Measurements from ENCODE around the gene RSPO1. TPM values are rescaled to one million over a fixed set of nuclear protein-coding genes. Genes with fewer than 3 reads are reported as not detected.
"Not testable (repeated sequence)": the region's sequence is repeated elsewhere in the genome, so short reads cannot be mapped to it uniquely, and the experiment has no call there.

RSPO1 gene
- total RNA-seq, 1 donor from 2014 or later: 4.3 TPM

DNA sequence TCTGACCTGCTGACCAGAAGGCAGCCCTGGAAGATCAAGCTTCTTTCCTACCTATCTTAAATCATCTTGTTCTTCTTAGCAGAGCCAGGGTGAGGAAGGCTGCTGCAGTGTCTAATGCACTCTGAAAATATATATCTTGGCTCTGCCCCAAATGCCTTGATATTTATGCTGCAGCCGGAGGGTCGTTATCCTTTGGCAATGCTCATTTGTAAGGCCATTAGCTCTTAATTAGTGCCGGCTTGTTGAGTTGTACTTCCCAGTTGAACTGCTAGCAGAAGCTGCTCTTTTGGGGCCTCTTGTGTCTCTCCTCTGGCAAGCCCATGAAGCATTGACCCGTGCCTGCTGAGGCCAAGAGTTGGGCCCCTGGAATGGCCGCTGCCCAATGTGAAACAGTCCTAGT lies 34.8 kb downstream of the RSPO1 start:
- intact Hi-C loops (cut with DNase I): loop anchor here (5.0 kb wide), 1 partner anchor 82 kb away; no protein-coding TSS in a partner anchor
- H3K4me1 ChIP-seq: peaks cover 10% of the 10 kb centered on the region
- ATAC-seq (no peak), DNase-seq (no peak)
- no peaks in the 10 kb centered on the region for H3K27me3 ChIP-seq (ENCODE audit: low read depth)
- H3K4me3 ChIP-seq: no peak overlapping the region
- H3K36me3 ChIP-seq: no peaks in the 10 kb centered on the region
- TF ChIP-seq, protein P1, sequence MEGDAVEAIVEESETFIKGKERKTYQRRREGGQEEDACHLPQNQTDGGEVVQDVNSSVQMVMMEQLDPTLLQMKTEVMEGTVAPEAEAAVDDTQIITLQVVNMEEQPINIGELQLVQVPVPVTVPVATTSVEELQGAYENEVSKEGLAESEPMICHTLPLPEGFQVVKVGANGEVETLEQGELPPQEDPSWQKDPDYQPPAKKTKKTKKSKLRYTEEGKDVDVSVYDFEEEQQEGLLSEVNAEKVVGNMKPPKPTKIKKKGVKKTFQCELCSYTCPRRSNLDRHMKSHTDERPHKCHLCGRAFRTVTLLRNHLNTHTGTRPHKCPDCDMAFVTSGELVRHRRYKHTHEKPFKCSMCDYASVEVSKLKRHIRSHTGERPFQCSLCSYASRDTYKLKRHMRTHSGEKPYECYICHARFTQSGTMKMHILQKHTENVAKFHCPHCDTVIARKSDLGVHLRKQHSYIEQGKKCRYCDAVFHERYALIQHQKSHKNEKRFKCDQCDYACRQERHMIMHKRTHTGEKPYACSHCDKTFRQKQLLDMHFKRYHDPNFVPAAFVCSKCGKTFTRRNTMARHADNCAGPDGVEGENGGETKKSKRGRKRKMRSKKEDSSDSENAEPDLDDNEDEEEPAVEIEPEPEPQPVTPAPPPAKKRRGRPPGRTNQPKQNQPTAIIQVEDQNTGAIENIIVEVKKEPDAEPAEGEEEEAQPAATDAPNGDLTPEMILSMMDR (IDR thresholded peaks at IDR 0.05): no peak
- H3K27ac ChIP-seq: no peak overlapping the region
- no peaks in the 10 kb centered on the region for H3K9me3 ChIP-seq

DNA sequence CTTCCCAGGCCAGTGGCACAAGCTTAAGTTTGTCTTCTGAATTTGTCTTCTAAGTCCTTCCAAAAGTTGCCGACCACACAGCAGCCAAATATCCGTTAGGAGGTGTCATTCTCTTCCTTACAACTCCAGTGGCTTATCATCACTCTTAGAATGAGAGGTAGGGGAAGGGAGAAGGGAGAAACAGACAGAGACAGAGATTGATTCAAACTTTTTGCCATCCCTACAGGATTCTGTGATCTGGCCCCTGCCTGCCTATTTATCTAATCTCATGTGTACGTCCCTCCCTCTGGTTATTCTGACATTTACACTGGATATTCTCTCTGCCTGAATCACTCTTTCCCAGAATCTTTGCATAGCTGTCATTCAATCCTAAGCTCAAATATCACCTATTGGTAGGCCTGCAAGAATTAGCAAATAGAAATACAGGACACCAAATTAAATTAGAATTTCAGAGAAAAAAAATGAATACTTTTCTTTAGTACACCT lies 38.5 kb downstream of the RSPO1 start:
- Histone ChIP-seq H3K27me3 (ENCODE audit: low read depth) (no peaks in the 10 kb centered on the region), H3K4me3 (peak overlapping the region; percentile 82), H3K27ac (peak overlapping the region; percentile 78), H3K36me3 (peaks cover 15% of the 10 kb centered on the region), H3K9me3 (no peaks in the 10 kb centered on the region), H3K4me1 (peaks cover 25% of the 10 kb centered on the region)
- ATAC-seq: no peak
- TF ChIP-seq, protein P1 (IDR thresholded peaks at IDR 0.05): no peak
- intact Hi-C loops (cut with DNase I): no loop called here
- no peak for DNase-seq

DNA sequence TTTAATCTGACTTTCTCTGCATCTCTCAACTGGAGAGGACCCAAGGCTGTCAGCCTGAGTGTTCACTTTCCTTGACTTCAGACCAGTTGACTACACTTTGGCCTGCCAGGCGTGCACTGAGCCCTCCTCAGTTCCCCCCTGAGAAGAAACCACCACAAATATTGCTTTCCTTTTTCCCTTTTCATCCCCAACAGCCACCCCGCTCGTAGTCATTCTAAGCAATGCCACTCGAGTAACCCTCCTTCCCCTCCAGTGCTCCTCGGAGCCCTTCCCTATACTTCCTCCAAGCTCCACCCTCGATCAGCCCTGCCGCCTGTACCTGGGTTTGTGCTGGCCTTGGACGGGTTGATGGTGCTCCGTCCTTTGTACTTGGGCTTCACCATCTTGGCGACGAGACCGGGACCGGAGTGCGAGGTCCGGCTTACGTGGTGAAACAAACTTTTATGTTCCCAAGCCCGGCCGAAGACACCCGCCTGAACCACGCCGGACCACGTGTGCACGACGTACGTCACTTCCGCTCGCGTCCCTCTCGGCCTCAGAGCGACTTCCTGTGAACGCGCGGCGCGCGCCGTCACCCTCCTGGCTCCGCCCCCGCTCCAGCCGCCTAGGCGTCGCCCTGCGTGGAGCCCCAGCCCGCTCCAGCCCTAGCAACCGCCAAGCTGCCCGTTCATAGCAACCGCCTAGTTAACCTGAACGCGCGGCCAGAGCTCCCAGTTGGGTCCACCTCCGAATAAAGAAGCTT lies 39.1 kb downstream of the RSPO1 start, which contains the start of gene GNL2:
GNL2 (minus strand) TSS at position 498 of the 742 bp plus-strand sequence; CDS start at position 383, 115 bp downstream.
- peak within 1 kb of the TSS; percentile 78 for H3K27ac ChIP-seq
- ATAC-seq (peak; percentile 100), DNase-seq (peak; percentile 99)
- peaks cover 25% of the 10 kb centered on the region for H3K4me1 ChIP-seq
- TF ChIP-seq, protein P1 (IDR thresholded peaks at IDR 0.05): no peak
- H3K4me3 ChIP-seq: peak within 1 kb of the TSS; percentile 82
- no peaks in the 10 kb centered on the region for H3K9me3 ChIP-seq
- H3K27me3 ChIP-seq (ENCODE audit: low read depth): no peaks in the 10 kb centered on the region
- intact Hi-C loops (cut with DNase I): no loop called here
- peaks cover 21% of the 10 kb centered on the region for H3K36me3 ChIP-seq

DNA sequence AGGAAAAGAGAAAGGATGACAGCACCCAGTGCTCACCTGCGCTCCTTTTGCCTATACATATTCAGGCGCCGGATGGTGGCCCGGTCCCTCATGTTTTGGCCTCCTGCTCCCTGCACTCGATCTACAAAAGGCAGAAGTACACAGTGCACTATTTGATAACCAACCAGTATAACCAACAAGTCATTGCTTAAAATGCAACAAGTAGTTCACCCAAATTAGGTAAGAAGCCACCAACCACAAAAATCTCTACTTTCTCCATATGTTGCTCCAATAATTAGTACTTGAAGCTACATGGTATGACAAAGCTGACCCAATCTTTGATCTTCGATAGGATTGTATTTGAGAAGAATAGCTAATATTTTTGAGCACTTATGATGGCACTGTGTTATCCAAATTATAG lies 41.0 kb downstream of the RSPO1 start:
- H3K4me1 ChIP-seq: peaks cover 25% of the 10 kb centered on the region
- H3K36me3 ChIP-seq: peaks cover 40% of the 10 kb centered on the region
- no peaks in the 10 kb centered on the region for H3K27me3 ChIP-seq (ENCODE audit: low read depth)
- intact Hi-C loops (cut with DNase I): no loop called here
- no peak overlapping the region for H3K4me3 ChIP-seq
- no peak overlapping the region for H3K27ac ChIP-seq
- H3K9me3 ChIP-seq: no peaks in the 10 kb centered on the region
- DNase-seq (no peak), ATAC-seq (no peak)
- TF ChIP-seq, protein P1 (IDR thresholded peaks at IDR 0.05): no peak

DNA sequence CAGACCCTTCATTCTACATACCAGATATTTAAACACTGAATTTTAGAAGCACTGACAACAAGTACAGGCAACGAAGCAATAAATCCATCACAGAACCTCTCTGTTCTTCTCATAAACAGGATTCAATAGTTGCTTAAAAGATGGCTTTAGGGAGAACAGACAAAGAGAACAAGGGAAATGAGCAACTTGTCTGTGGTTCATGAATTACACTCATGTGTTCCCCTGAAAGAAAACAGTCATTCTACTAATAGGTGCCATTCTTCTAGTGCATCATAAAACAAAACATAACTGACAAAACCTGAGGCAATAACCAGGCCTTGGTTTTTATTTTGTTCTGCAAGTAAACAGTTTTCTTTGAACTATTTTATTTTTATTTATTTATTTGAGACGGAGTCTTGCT lies 45.8 kb downstream of the RSPO1 start:
- H3K9me3 ChIP-seq: no peaks in the 10 kb centered on the region
- H3K4me3 ChIP-seq: no peak overlapping the region
- no peaks in the 10 kb centered on the region for H3K27me3 ChIP-seq (ENCODE audit: low read depth)
- H3K4me1 ChIP-seq: peaks cover 5% of the 10 kb centered on the region
- peaks cover 87% of the 10 kb centered on the region for H3K36me3 ChIP-seq
- TF ChIP-seq, protein P1 (IDR thresholded peaks at IDR 0.05): no peak
- ATAC-seq (no peak), DNase-seq (no peak)
- intact Hi-C loops (cut with DNase I): no loop called here
- H3K27ac ChIP-seq: no peak overlapping the region

DNA sequence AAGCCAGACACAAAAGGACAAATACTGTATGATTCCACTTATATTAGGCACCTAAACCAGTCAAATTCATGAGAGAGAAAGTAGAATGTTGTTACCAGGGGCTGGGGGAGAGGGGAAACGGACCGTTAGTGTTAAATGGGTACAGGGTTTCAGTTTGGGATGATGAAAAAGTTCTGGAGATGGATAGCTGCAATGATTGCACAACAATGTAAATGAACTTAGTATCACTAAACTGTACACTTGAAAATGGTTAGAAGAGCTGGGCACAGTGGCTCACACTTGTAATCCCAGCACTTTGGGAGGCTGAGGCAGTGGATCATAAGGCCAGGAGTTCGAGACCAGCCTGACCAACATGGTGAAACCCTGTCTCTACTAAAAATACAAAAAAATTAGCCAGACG lies 50.1 kb downstream of the RSPO1 start:
- H3K27ac ChIP-seq; ATAC-seq; DNase-seq; H3K4me3 ChIP-seq; H3K27me3 ChIP-seq (ENCODE audit: low read depth); H3K4me1 ChIP-seq; H3K9me3 ChIP-seq; intact Hi-C loops (cut with DNase I): not testable (repeated sequence)
- peaks cover 99% of the 10 kb centered on the region for H3K36me3 ChIP-seq

All from lower lobe of right lung (tissue), 2 donors.